Glomerular endothelial cell (primary cell): ENCODE data around the gene KREMEN2. TPM values are rescaled to one million over a fixed set of nuclear protein-coding genes. Genes with fewer than 3 reads are reported as not detected.

ENCODE experiments used
- DNase-seq: peaks from one replicate; pipeline ENCODE4 v3.0.0-alpha.2; 2011; ENCODE audit warnings: low read depth, low spot score; ENCODE audit errors: extremely low read depth
- total RNA-seq: library from RNA; depleted of rRNA; stranded (reverse); fragments of >200 nt; gene quantifications from 2 replicates; pipeline ENCODE4 v1.2.3, GENCODE V29; 2015

The KREMEN2 gene
- total RNA-seq, 1 donor from 2014 or later = not detected

DNA sequence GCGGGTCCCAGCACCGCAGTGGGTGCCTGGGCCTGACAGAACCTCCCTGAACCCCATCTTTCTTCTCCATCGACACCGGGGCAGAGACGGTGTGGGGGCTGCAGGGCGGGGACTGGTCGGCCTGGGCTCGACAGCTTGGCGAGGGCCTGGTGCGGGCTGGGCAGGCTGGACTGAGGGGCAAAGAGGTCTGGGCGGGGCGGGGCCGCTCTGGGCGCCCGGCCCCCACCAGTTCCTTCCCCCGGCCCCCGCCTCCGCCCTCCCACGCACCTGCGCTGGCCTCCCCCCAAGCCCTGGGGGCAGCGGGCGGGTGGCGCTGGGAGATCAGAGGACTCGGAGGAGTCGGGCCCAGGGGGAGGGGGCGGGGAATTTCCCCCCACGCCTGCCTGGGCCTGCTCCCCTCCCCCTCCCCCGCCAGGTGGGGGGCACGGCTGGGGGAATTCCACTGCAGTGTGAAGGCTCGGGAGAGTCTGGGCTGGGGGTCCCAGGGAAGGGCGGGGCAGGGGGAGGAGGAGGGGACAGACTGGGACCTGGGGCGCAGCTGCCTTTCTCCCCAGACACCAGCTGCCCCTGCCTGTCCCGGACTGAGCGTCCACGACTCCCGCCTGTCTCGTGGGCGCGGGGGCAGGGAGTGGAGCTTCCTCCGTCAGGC, 877 bp upstream of the KREMEN2 start:
- DNase-seq = no peak

DNA sequence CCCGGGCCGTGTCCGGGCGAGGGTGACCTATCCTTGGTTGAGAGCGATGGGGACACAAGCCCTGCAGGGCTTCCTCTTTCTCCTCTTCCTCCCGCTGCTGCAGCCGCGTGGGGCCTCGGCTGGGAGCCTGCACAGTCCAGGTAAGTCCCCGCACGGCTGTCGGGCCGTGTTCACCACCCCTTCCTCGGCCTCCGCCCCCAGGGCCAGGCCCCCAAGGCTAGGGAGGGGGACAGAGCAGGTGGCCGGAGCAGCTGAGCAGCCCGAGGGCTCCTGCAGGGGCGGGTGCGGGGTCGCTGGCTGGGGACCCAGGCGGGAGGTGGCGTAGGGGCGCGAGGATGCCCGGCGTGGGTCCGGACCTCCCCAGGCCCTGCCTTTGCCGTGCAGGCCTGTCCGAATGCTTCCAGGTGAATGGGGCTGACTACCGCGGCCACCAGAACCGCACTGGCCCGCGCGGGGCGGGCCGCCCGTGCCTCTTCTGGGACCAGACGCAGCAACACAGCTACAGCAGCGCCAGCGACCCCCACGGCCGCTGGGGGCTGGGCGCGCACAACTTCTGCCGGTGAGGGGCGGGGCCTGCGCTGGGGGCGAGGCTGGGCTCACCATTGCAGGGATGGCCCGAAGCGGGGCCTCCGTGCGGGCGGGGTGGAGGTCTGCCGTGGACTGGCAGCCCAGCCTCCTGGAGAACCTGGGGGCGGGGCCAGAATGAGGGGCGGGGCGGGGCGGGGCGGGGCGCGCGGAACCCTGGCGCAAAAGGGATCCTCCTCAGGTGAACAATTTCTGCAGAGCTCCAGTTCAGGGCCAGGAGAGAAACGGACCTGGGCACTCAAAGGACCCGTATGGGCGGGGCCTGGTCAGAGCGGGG, 631 bp downstream of the KREMEN2 start:
- DNase-seq = no peak

DNA sequence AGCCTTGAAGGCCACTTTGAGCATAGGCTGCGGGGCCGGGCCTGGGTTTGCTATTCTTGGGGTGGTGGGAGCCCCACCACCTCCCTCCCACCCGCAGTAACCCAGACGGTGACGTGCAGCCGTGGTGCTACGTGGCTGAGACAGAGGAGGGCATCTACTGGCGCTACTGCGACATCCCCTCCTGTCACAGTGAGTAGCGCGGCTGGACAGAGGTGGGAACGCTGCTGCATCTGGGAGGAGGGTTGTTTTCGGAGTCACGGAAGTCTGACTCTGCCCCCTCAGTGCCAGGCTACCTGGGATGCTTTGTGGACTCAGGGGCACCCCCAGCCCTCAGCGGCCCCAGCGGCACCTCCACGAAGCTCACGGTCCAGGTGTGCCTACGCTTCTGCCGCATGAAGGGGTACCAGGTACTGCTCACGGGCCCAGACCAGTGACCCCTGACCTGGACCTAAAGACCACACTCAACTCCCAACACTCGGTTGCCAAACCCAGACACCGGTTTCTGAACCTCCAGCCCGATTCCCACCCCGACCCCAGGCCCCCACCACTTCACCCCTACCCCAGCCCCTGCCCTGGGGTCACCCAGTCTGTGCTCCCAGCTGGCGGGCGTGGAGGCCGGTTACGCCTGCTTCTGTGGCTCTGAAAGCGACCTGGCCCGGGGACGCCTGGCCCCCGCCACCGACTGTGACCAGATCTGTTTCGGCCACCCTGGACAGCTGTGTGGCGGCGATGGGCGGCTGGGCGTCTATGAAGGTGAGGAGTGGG, 2.1 kb downstream of the KREMEN2 start:
- DNase-seq = no peak

DNA sequence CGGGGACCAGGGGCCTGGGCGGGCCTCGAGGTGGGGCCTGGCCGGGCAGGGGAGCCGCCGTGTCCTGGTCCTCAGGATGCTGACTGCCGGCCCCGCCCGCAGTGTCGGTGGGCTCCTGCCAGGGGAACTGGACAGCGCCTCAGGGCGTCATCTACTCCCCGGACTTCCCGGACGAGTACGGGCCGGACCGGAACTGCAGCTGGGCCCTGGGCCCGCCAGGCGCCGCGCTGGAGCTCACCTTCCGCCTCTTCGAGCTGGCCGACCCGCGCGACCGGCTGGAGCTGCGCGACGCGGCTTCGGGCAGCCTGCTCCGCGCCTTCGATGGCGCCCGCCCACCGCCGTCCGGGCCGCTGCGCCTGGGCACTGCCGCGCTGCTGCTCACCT, 2.7 kb downstream of the KREMEN2 start:
- no peak for DNase-seq

DNA sequence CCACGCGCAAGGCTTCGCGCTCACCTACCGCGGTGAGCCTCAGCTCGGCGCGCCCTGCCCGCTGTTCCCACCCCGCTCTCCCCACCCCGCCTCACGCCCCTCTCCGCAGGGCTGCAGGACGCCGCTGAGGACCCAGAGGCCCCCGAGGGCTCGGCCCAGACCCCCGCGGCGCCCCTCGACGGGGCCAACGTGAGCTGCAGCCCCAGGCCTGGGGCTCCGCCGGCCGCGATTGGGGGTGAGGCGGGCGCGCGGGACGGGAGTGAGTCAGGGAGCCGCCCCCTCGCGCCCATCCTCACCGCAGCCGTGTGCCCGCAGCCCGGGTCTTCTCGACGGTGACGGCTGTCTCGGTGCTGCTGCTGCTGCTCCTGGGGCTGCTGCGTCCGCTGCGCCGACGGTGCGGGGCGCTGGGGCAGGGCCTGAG, 3.1 kb downstream of the KREMEN2 start:
- no peak for DNase-seq

DNA sequence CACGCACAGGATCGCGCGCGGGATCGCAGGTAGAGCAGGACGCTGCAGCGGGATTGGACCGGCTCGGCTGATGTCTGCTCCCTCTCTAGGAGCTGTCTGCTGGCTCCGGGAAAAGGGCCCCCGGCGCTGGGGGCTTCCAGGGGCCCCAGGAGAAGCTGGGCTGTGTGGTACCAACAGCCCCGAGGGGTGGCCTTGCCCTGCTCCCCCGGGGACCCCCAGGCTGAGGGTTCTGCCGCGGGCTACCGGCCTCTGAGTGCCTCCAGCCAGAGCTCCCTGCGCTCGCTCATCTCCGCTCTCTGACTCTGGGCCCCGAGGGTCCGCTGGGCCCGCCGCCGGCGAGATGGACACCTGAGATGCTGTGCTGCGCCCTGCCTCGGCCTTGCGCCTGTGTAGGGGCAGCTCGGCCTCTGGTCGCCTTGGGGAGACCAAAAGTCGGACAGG, 3.7 kb downstream of the KREMEN2 start:
- DNase-seq = no peak

DNA sequence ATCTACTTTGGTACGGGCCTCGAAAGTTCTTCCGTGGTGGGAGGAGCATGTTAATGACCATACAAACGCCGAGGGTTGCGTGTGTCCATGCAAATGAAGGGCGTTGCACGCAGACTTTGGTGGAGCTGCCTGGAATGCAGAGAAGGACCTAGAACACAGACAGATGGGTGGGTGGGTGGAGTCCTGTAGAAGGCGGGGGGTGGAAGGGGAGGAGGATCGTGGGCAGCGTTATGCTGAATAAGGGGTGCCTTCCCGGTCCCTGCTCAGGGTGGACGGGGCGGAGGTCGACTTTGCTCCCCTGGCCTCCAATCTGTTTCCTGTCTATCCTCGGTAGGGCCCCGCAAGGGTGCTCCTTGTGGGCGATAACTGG, 4.3 kb downstream of the KREMEN2 start:
- no peak for DNase-seq

DNA sequence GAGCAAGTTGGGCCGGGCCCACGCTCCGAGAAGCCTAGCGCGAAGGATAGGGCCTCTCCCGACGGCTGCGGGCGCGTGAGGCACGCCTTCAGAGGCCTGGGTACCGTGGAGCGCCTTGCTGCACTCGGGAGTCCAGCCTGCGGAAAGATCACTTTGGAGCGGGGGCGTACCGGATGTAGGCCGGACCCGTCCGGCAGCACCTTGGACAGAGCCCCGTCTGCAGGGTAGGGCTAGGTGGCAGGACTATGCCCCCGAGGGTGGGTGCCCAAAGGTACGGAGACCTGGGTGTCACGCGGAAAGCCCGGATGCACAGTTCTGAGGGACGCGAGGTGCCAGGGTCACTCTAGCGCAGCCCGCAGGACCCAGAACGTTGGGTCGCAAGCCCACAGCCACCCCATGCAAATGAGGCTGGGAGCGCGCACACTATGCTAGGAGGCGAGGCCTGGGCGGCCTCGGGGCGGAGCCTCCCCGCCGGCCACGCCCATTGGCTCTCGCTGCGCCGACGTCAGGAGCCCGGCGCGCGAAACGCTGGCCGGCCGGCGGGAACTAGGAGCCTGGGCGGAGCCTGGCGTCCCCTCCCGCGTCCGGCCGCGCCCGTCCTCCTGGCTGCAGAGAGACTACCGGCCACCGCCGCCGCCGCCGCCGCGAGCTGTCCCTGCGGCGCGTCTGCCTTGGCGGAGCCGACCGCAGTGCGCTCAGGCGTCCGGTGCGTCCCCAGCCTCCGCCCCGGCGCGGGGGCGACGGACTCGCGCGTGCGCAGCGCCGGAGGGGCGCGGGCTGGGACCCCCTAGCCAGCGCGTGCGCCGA, 4.9 kb downstream of the KREMEN2 start, which contains the start of gene PAQR4:
PAQR4 (plus strand) TSS at position 611 of the 807 bp plus-strand sequence. CDS start 327 bp downstream, outside the sequence.
- peak; percentile 10 for DNase-seq

DNA sequence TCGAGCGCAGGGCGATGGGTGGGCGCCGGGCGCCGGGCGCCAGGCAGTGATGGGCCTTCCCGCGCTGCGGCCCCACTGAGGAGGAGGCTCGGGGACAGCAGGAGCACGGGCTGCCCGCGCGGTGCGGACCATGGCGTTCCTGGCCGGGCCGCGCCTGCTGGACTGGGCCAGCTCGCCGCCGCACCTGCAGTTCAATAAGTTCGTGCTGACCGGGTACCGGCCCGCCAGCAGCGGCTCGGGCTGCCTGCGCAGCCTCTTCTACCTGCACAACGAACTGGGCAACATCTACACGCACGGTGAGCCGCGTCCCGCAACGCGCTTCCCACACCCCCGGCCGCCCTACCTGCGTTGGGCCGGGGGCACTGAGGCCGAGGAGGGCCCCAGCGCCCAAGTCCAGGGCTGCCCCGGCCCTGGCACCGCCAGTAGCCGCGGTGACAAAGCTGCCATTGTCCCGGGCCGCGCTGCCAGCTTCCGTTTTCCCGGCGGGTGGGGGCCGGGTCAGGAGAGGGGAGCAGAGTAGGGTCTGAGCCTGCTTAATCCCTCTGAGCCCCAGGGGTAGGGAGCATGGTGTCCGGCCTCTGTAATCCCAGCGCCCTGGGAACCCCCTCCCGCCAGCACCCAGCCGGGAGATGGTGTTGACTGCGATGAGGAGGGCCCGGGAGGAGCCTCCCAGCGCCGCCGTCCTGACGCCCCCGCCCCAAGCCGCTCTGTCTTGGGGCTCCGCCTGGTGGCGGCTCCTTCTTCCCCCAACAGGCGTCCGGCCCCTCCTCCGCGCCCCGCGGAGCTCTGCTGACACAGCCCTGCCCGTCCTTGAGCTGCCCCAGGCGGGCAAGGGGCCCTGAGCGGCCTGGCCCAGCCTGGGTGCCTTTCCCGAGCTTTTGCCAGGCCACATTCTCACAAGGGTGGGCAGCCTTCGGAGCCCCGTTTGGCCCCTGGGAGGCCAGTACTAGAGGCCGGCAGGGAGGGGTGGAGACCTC, 5.8 kb downstream of the KREMEN2 start:
- DNase-seq = no peak

DNA sequence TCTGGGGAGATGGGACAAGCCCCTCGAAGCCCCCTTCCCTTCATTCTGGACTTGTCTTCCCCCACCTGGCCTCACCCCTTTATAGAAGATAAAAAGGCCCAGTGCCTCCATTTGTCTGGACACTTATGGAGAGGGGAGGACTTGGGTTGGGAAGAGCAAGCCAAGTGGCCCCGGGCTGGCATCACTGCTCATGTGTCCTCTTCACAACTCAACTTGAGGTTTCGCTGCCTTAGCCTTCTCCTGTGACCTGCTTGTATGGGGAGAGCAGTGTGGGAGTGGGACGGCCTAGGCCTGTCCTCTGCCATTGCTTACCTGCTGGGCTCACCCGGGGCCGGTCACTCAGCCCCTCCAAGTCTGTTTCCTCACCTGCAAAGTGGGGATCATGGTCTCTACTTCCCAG, 6.5 kb downstream of the KREMEN2 start:
- no peak for DNase-seq

DNA sequence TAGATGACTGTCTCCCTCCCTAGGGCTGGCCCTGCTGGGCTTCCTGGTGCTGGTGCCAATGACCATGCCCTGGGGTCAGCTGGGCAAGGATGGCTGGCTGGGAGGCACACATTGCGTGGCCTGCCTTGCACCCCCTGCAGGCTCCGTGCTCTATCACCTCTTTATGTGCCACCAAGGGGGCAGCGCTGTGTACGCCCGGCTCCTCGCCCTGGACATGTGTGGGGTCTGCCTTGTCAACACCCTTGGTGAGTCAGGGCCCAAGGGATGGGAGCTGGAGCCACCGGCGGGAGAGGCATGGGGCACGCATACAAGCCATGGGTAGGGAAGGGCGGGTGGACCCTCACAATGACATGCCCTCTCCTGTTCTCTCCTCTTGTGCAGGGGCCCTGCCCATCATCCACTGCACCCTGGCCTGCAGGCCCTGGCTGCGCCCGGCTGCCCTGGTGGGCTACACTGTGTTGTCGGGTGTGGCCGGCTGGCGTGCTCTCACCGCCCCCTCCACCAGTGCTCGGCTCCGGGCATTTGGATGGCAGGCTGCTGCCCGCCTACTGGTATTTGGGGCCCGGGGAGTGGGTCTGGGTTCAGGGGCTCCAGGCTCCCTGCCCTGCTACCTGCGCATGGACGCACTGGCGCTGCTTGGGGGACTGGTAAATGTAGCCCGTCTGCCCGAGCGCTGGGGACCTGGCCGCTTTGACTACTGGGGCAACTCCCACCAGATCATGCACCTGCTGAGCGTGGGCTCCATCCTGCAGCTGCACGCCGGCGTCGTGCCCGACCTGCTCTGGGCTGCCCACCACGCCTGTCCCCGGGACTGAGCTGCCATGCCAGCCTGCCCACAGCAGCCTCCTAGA, 7.3 kb downstream of the KREMEN2 start:
- no peak for DNase-seq

DNA sequence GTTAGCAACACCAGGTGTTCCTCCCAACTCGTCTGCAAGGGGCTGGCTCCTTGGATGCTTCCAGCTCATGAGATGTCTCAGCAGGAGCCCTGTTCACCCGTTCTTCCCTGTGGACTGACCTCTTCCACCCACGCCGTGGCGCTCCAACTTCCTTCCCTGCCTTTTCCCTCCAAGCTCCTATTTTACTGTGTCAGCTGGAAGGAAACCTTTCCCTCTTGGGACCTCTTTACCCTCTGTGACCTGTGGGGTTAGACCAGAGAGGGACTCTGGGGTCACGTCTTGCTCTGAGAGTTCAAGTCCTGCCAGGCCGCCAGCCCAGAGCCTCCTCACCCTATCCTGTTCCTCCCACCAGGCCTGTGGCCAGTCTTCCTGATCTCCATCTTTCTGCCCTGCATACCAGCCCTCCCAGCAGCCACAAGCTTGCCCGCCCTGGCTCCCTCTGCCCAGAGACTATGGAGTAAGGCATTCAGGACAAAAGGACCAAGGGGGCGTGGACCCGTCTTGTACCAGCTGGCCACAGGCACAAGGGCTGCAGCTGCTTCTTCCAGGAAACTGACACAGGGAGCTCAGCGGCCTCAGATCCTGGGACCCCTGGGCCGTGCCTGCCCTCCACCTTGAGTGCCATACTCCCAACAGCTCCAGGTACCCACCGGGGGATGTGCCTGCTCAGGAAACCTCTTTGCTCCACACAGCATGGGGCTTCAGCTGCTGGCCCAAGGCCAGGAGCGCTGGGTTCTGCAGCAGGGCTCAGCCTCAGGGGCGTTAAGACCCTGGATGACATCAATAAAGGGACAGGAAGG, 8.1 kb downstream of the KREMEN2 start:
- no peak for DNase-seq

DNA sequence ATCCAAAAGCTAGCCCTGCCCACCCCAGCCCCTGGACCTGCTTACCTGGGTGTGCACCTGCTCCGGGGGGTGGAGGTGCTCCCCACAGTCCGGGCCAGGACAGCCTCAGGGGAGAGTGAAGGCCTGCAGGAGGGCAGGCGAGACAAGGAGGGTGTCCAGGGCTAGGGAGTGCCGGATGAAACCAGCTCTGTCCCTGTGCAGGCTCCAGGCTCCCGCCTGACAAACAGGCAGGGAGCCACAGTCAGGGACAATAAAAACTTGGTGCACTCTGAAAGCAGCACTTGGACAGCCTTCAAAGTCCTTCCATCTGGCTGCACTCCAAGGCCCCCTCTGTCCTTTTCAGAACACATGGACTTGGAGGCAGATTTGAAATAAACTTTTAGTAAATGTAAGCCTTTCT, 9.0 kb downstream of the KREMEN2 start:
- no peak for DNase-seq

DNA sequence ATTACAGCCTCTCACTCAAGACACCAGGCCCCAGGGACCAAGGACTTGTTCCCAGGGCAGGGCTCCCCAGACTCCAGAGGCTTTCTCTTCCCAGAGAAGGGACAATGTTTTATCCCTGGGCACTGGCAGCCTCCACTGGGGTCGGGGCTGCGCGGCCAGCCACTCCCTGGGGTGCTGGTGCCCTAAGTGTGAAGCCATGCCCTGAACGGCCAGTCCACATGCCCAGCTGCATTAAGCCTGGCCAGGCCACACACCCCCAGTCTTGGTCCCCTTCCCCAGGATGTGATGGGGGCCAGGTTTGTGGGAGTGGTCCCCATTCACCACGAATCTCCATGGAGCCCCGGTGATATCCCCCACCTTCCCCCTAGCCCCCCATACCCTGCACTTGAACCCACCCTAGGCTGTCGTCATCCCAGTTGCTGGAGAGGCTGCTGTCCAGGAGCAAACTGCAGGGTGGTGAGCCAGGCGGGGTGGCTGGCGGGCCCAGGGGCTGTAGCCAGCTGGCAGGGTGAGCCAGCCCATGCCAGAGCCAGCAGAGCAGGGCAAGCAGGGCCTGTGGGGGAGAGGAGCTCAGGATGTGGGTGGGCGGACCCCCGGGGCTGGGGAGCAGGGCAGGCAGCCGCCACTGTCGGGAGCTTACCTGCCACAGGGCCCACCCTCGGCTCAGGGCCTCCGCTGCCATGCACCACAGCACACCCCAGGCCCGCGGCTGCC, 9.7 kb downstream of the KREMEN2 start:
- DNase-seq = no peak

DNA sequence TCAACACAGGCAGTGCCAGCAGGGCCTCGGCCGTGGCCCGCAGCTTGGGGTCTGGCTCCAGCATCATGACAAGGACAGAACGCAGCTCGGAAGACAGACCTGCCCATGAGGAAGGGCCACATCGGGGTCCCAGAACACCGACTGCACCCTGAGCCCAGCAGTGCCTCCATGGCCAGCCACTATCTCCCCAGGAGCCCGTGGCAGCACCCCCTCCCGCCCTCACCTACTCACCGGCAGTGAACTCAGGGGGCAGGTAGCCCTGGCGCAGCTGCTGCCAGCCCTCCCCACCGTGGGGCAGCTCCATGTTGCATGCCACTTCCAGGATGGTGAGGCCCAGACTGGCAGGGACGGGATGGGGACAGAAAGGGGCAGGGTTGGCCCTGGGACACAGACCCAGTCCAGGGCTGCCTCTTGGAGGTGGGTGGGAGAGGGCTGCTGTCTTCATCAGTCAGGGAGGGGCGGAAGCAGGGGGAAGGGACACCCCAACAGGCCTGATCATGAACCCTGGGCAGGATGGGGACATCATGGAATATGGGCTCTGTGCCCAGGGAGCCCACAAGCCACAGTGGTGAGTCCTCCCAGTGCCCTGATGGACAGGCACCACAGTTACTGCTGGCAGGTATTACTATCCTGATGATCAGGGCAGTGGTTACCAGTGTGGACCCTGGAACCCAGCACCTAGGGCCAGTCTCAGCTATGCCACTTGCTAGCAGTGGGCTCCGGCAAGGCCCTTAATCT, 10.4 kb downstream of the KREMEN2 start:
- DNase-seq = no peak

DNA sequence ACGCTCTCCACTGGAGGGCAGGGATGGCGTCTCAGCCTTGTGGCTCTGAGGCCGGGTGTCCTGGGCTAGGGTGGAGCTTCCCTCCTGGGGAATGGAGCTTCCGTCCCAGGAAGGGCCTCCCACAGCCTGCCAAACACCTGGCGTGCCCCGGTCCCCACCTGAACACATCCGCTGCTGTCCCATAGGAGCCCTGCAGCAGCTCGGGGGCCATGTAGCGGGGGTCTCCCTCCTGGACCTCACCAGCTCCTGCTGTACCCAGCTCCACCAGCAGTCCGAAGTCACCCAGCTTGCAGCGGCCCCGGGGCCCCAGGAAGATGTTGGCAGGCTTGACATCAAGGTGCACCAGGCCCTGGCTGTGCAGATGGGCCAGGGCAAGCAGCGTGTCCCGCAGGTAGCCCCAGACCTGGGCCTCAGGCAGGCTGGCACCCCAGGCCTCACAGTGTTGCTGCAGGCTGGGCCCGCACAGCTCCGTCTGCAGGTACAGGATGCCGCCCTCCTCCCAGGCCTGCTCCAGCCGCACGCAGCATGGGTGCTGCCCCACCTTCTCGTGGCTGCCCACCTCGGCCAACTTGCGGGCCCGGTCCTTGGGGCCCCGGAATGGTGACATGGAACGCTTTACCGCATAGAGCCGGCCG, 11.2 kb downstream of the KREMEN2 start:
- no peak for DNase-seq
